HG03159 (cell line): ENCODE results near the gene ZNF428.

Source experiments
- ATAC-seq: cut with Tn5 transposase; IDR thresholded peaks from one replicate; pipeline ENCODE4 v1.9.1; 2021; ENCODE audit warnings: mild to moderate bottlenecking, moderate library complexity; ENCODE audit not compliant: unreplicated experiment

Gene ZNF428

GRCh38 chr19:43569657-43570056 is 49.8 kb downstream of the ZNF428 start:
- ATAC-seq = no peak

- ATAC-seq = no peak
Observed at GRCh38 chr19:43564800-43565199, 54.6 kb downstream of the ZNF428 start.

GRCh38 chr19:43563816-43564457 is 55.5 kb downstream of the ZNF428 start:
- ATAC-seq = no peak

- ATAC-seq = peak; percentile 73
Observed at GRCh38 chr19:43562698-43563241, 56.7 kb downstream of the ZNF428 start.

GRCh38 chr19:43562226-43562697 is 57.2 kb downstream of the ZNF428 start:
- no peak for ATAC-seq

GRCh38 chr19:43561139-43561970 is 58.1 kb downstream of the ZNF428 start:
- no peak for ATAC-seq

- ATAC-seq = no peak
Observed at GRCh38 chr19:43560687-43561086, 58.7 kb downstream of the ZNF428 start.
